H1 (cell line): ENCODE measurements around the gene GPR150. TPM values are rescaled to one million over a fixed set of nuclear protein-coding genes. Genes with fewer than 3 reads are reported as not detected.

Experiments
- CTCF ChIA-PET: fragments of 300-600 bp; sonication (Branson Sonifier 250); formaldehyde crosslinking; loops from one replicate; lab custom pipeline; 2021; ENCODE audit not compliant: partially characterized antibody; lab: Charles Lee
- POLR2A ChIA-PET: fragments of 300-600 bp; sonication (Branson Sonifier 250); formaldehyde crosslinking; loops from one replicate; lab custom pipeline; 2021; ENCODE audit warnings: inconsistent platforms; ENCODE audit not compliant: partially characterized antibody; lab: Charles Lee
- DNase-seq, 2 experiments: peaks; one replicate each; pipeline versions ENCODE4 v3.0.0 to v3.0.0-alpha.2; 2010 to 2022; ENCODE audit warnings: low spot score in 2 of 2, low read depth in 1 of 2, mixed read lengths in 1 of 2
- FAIRE-seq: peaks from 2 replicates; lab custom pipeline; 2011; peaks lifted over from hg19 to GRCh38; lab: Jason Lieb, UNC
- H2AFZ ChIP-seq: 2 replicates; pipeline ENCODE4 v1.8.1; 2012; ENCODE audit warnings: low read length, inconsistent platforms
- H2AK5ac ChIP-seq: 2 replicates; pipeline ENCODE4 v1.6.1; 2013; ENCODE audit warnings: low read depth, low read length
- H2BK120ac ChIP-seq: replicated peaks from 2 replicates; pipeline ENCODE3; 2013; ENCODE audit warnings: low read depth, low read length, inconsistent platforms
- H2BK12ac ChIP-seq: 2 replicates; pipeline ENCODE4 v1.6.1; 2013; ENCODE audit warnings: low read depth, low read length
- H2BK15ac ChIP-seq: 2 replicates; pipeline ENCODE4 v1.6.1; 2013; ENCODE audit warnings: low read length
- H2BK20ac ChIP-seq: 2 replicates; pipeline ENCODE4 v1.6.1; 2013; ENCODE audit warnings: low read length
- H2BK5ac ChIP-seq: 2 replicates; pipeline ENCODE4 v1.6.1; 2013; ENCODE audit warnings: low read depth, low read length
- H3K14ac ChIP-seq: 2 replicates; pipeline ENCODE4 v1.6.1; 2013; ENCODE audit warnings: inconsistent platforms; ENCODE audit not compliant: insufficient read length
- H3K18ac ChIP-seq: 2 replicates; pipeline ENCODE4 v1.6.1; 2013; ENCODE audit warnings: low read length; ENCODE audit errors: extremely low read depth
- H3K23ac ChIP-seq: 2 replicates; pipeline ENCODE4 v1.6.1; 2013; ENCODE audit warnings: inconsistent platforms; ENCODE audit not compliant: insufficient read length
- H3K23me2 ChIP-seq: 2 replicates; pipeline ENCODE4 v1.6.1; 2013; ENCODE audit warnings: low read depth, low read length
- H3K27ac ChIP-seq: 2 replicates; pipeline ENCODE4 v1.6.1; 2011; ENCODE audit warnings: low read depth, low read length, inconsistent platforms
- H3K27me3 ChIP-seq, 4 experiments: replicated peaks in 1 of 4; 1 replicate in 1 of 4; 2 replicates in 3 of 4; pipeline versions ENCODE4 v1.6.1 to v1.8.1; 2011 to 2013; ENCODE audit warnings: low read length in 3 of 4, mild to moderate bottlenecking in 3 of 4, inconsistent platforms in 2 of 4, mixed read lengths in 2 of 4, moderate library complexity in 1 of 4; ENCODE audit not compliant: control insufficient read depth in 3 of 4, insufficient read depth in 3 of 4; ENCODE audit errors: extremely low read depth in 1 of 4
- H3K36me3 ChIP-seq, 4 experiments: 2 replicates each; pipeline versions ENCODE4 v1.6.1 to v1.8.1; 2011 to 2013; ENCODE audit warnings: mild to moderate bottlenecking in 4 of 4, low read length in 3 of 4, moderate library complexity in 2 of 4, control low read depth in 1 of 4, inconsistent platforms in 1 of 4; ENCODE audit not compliant: insufficient read depth in 4 of 4, control insufficient read depth in 2 of 4
- H3K4ac ChIP-seq: replicated peaks from 2 replicates; pipeline ENCODE3; 2013; ENCODE audit warnings: low read length, low read depth, mixed read lengths, inconsistent platforms; ENCODE audit not compliant: insufficient read length
- H3K4me1 ChIP-seq, 4 experiments: replicated peaks in 1 of 4; 1 replicate in 1 of 4; 2 replicates in 3 of 4; pipeline versions ENCODE4 v1.6.1 to v1.8.1; 2011 to 2013; ENCODE audit warnings: low read length in 3 of 4, inconsistent platforms in 2 of 4, mixed read lengths in 1 of 4; ENCODE audit not compliant: insufficient read depth in 4 of 4, control insufficient read depth in 3 of 4
- H3K4me2 ChIP-seq, 2 experiments: 2 replicates each; pipeline versions ENCODE4 v1.6.1 to v1.8.1; 2011 to 2013; ENCODE audit warnings: low read depth in 2 of 2, low read length in 2 of 2, control low read depth in 1 of 2, inconsistent platforms in 1 of 2, mild to moderate bottlenecking in 1 of 2; ENCODE audit not compliant: insufficient read depth in 1 of 2
- H3K4me3 ChIP-seq, 4 experiments: fragments of 200-600, 300-600 bp in 1 of 4; sonication (generic), shearing (Covaris generic), sonication (Bioruptor Twin) in 1 of 4; 2 replicates each; pipeline versions ENCODE4 v1.5.1 to v1.8.1; 2011 to 2016; ENCODE audit warnings: low read length in 4 of 4, low read depth in 3 of 4, control low read depth in 2 of 4, inconsistent platforms in 2 of 4, mild to moderate bottlenecking in 2 of 4, mixed read lengths in 1 of 4, moderate library complexity in 1 of 4; ENCODE audit not compliant: insufficient read depth in 2 of 4; ENCODE audit errors: extremely low read depth in 1 of 4
- H3K56ac ChIP-seq: replicated peaks from 2 replicates; pipeline ENCODE3; 2013; ENCODE audit warnings: low read depth, mild to moderate bottlenecking, mixed read lengths, low read length, inconsistent platforms; ENCODE audit not compliant: insufficient read length
- H3K79me1 ChIP-seq: 2 replicates; pipeline ENCODE4 v1.6.1; 2013; ENCODE audit warnings: low read depth, low read length, control low read depth
- H3K79me2 ChIP-seq, 2 experiments: 2 replicates each; pipeline versions ENCODE4 v1.6.1 to v1.8.1; 2012 to 2013; ENCODE audit warnings: low read length in 2 of 2, mild to moderate bottlenecking in 2 of 2, inconsistent platforms in 1 of 2; ENCODE audit not compliant: insufficient read depth in 2 of 2, control insufficient read depth in 1 of 2
- H3K9ac ChIP-seq, 4 experiments: replicated peaks in 1 of 4; 1 replicate in 1 of 4; 2 replicates in 3 of 4; pipeline versions ENCODE4 v1.6.1 to v1.8.1; 2011 to 2013; ENCODE audit warnings: low read depth in 3 of 4, low read length in 3 of 4, control low read depth in 2 of 4, mild to moderate bottlenecking in 2 of 4, moderate library complexity in 2 of 4, inconsistent platforms in 1 of 4; ENCODE audit errors: extremely low read depth in 1 of 4
- H3K9me3 ChIP-seq, 2 experiments: 2 replicates each; pipeline versions ENCODE4 v1.6.1 to v1.8.1; 2012 to 2013; ENCODE audit warnings: mild to moderate bottlenecking in 2 of 2, moderate library complexity in 2 of 2, control low read depth in 1 of 2, inconsistent platforms in 1 of 2, low read depth in 1 of 2, low read length in 1 of 2, mixed read lengths in 1 of 2; ENCODE audit not compliant: insufficient read depth in 2 of 2
- H4K20me1 ChIP-seq, 2 experiments: replicated peaks in 1 of 2; 2 replicates each; pipeline versions ENCODE3 to v1.8.1; 2011 to 2013; ENCODE audit warnings: inconsistent platforms in 2 of 2, low read length in 2 of 2, mild to moderate bottlenecking in 1 of 2; ENCODE audit not compliant: insufficient read depth in 2 of 2, control insufficient read depth in 1 of 2
- H4K5ac ChIP-seq: 2 replicates; pipeline ENCODE4 v1.6.1; 2013; ENCODE audit warnings: low read length, low read depth, mixed read lengths, inconsistent platforms; ENCODE audit not compliant: insufficient read length
- H4K8ac ChIP-seq: 2 replicates; pipeline ENCODE4 v1.8.0; 2013; ENCODE audit warnings: mild to moderate bottlenecking, moderate library complexity, low read length, inconsistent platforms; ENCODE audit not compliant: insufficient read depth; ENCODE audit errors: extremely low read depth
- H4K91ac ChIP-seq: replicated peaks from 2 replicates; pipeline ENCODE3; 2013; ENCODE audit warnings: low read length, mixed read lengths, inconsistent platforms; ENCODE audit not compliant: insufficient read length
- SAP30 ChIP-seq: fragments of 300-600 bp; sonication (generic); IDR thresholded peaks from 2 replicates; pipeline ENCODE4 v1.7.1; 2012; ENCODE audit warnings: low read length, moderate library complexity, mild to moderate bottlenecking, inconsistent platforms; ENCODE audit not compliant: insufficient read depth, insufficient replicate concordance
- SIRT6 ChIP-seq: IDR thresholded peaks from one replicate; pipeline ENCODE4 v1.7.1; 2012; ENCODE audit warnings: low read length, inconsistent platforms
- SUZ12 ChIP-seq: fragments of 200-600 bp; sonication (generic); IDR thresholded peaks from 2 replicates; pipeline ENCODE4 v1.6.1; 2012; ENCODE audit warnings: mild to moderate bottlenecking, inconsistent platforms, low read length, moderate library complexity, mixed read lengths
- WGBS, 2 experiments: shearing (Covaris generic) in 1 of 2; methylation state at CpG; one replicate each; pipeline versions ENCODE4 v1.1.6 to v1.1.7; 2013 to 2015; ENCODE audit warnings: low lambda C conversion rate in 2 of 2, mixed read lengths in 2 of 2, inconsistent platforms in 1 of 2, low coverage in 1 of 2, missing lambda C conversion rate in 1 of 2; ENCODE audit not compliant: insufficient replicate concordance in 2 of 2, insufficient coverage in 1 of 2, insufficient read length in 1 of 2; ENCODE audit errors: extremely low coverage in 1 of 2, missing lambda C conversion rate in 1 of 2; 5-methylcytosine and 5-hydroxymethylcytosine counted together
- polyA plus RNA-seq, 7 experiments: library from polyadenylated mRNA; depleted of rRNA in 3 of 7; stranded (reverse) in 5 of 7; unstranded in 2 of 7; fragments of >200 nt in 5 of 7; fragments of 200-250 nt in 2 of 7; gene quantifications; 1 replicate in 5 of 7; 2 replicates in 1 of 7; 4 replicates in 1 of 7; pipeline versions ENCODE4 v1.2.1 to v1.2.3, GENCODE V29; 2011 to 2013; ENCODE audit warnings: missing spikeins in 2 of 7, mixed read lengths in 2 of 7
- total RNA-seq: library from RNA; stranded (reverse); fragmentation: NEBNext Ultra II Directional; extraction: Animal tissue kit (Norgen Biotek cat#: 25700); gene quantifications from 2 replicates; pipeline ENCODE4 v1.2.1, GENCODE V29; 2021

Gene GPR150
- total and polyA plus RNA-seq, 2 of the 8 experiments (the other 6 are each of a cell fraction or from before 2014, with no cell fraction given), result 0.14 TPM; not detected in 1

GRCh38 chr5:95619096-95619495 is 791 bp upstream of the GPR150 start:
- Histone ChIP-seq H3K36me3 (no peaks in the 10 kb centered on the region), H3K14ac (no peak overlapping the region), H3K23ac (no peak overlapping the region), H3K4me2 (peak overlapping the region; percentile 91 to 95; a peak in 2 of 4 replicates), H3K27me3 (peaks cover 10 to 49% (median 39%) of the 10 kb centered on the region in 4 experiments), H3K18ac (no peak overlapping the region), H3K4ac (no peak overlapping the region), H3K79me1 (no peaks in the 10 kb centered on the region), H3K27ac (no peak overlapping the region), H4K20me1 (no peaks in the 10 kb centered on the region), H3K9me3 (no peaks in the 10 kb centered on the region), H2BK120ac (no peak overlapping the region), H3K4me1 (peaks cover 6 to 13% (median 9%) of the 10 kb centered on the region in 4 experiments), H3K56ac (no peak overlapping the region), H2AK5ac (no peak overlapping the region), H2BK15ac (no peak overlapping the region), H3K23me2 (peaks cover 15% of the 10 kb centered on the region), H3K4me3 (peak overlapping the region in 1 of 4 experiments; percentile 60; a peak in 2 of 8 replicates), H4K8ac (no peak overlapping the region), H2BK12ac (no peak overlapping the region), H2AFZ (no peak overlapping the region), H2BK5ac (no peak overlapping the region), H4K5ac (no peak overlapping the region), H2BK20ac (no peak overlapping the region), H3K9ac (no peak overlapping the region), H3K79me2 (no peaks in the 10 kb centered on the region), H4K91ac (no peak overlapping the region)
- DNase-seq (no peak), FAIRE-seq (no peak)
- POLR2A ChIA-PET, result no interaction called here
- TF ChIP-seq SIRT6 (no peak), SUZ12 (no peak), SAP30 (no peak)
- CTCF ChIA-PET, result interaction anchor here (1.2 kb wide), 1 partner anchor 228 kb away, joined by 3 read pairs; no protein-coding TSS in a partner anchor
- WGBS, 2 experiments, result 90% methylated on average over 4 of the region's 4 CpGs; no CpG with 5 or more reads in 1 of the 2 experiments
